H1 (cell line): Measurements from ENCODE around the gene KIF26B.

Source experiments
- ASH2L ChIP-seq: fragments of 200-600, 300-600 bp; sonication (generic); IDR thresholded peaks from one replicate; pipeline ENCODE4 v1.7.1; 2017; ENCODE audit warnings: low read length
- CBX5 ChIP-seq: fragments of 300-800, 300-1000 bp; sonication (generic); IDR thresholded peaks from 2 replicates; pipeline ENCODE4 v1.7.1; 2016; ENCODE audit warnings: antibody characterized with exemption, low read length, low read depth
- POLR2AphosphoS5 ChIP-seq: IDR thresholded peaks from 2 replicates; pipeline ENCODE4 v1.6.1; 2011; ENCODE audit warnings: low read depth, low read length

DNA sequence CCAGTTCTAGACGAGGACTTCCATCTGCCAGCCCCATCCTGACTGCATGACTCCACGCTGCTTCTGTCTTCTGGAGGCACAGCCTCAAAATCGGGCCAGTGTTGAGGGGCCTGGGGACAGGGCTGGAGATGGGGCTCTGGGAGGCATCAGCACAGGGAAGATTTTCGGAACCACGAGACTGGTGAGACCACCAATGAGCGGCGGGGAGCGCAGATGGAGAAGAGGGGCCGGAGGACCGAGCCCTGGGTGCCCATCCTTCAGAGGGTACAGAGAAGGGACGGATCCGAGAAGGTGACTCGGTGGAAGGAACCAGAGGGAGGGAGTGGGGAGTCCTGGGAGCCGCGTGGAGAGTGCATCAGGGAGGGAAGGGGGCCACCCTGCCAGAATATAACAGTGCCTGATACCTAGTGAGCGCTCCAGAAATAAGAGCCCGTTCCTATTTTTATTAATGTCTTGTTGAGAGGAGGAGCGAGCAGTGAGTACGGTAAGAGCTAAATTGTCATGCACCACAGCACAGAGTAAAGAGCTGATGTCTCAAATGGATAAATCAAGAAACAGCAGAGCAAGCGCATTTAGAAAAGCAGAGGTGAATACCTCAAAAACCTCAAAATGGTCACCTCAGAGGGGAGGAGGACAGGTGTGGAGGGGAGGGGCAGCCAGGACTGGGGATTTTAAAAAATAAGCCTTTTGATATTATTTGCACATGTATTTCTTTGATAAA is 26.2 kb upstream of the KIF26B start:
- TF ChIP-seq ASH2L (no peak), POLR2AphosphoS5 (no peak), CBX5 (no peak)
